Loucy (cell line): ENCODE data around the gene ABCA10.
"Not testable (repeated sequence)": the region's sequence is repeated elsewhere in the genome, so short reads cannot be mapped to it uniquely, and the experiment has no call there.

Experiments used
- H2AFZ ChIP-seq: fragments of 200-600 bp; sonication (generic); 2 replicates; pipeline ENCODE4 v1.6.0; 2016; ENCODE audit warnings: antibody characterized with exemption, mild to moderate bottlenecking, low read length, moderate library complexity
- H3F3A ChIP-seq: fragments of 200-600 bp; 2 replicates; pipeline ENCODE4 v1.6.0; 2016; ENCODE audit warnings: antibody characterized with exemption, low read depth, mild to moderate bottlenecking
- H3K27me3 ChIP-seq: fragments of 200-600 bp; sonication (generic); 2 replicates; pipeline ENCODE4 v1.6.1; 2014; ENCODE audit warnings: low read length, mild to moderate bottlenecking; ENCODE audit not compliant: insufficient read depth, poor library complexity, severe bottlenecking
- H3K36me3 ChIP-seq: fragments of 200-600 bp; sonication (generic); 2 replicates; pipeline ENCODE4 v1.6.1; 2016; ENCODE audit warnings: low read length; ENCODE audit not compliant: insufficient read depth
- H3K4me1 ChIP-seq: fragments of 200-600 bp; sonication (generic); 2 replicates; pipeline ENCODE4 v1.5.1; 2014; ENCODE audit warnings: low read length, mild to moderate bottlenecking; ENCODE audit not compliant: insufficient read depth, poor library complexity, severe bottlenecking
- H3K4me2 ChIP-seq: fragments of 200-600 bp; sonication (generic); 2 replicates; pipeline ENCODE4 v1.6.0; 2014; ENCODE audit warnings: antibody characterized with exemption, low read length, low read depth, mild to moderate bottlenecking; ENCODE audit not compliant: poor library complexity, severe bottlenecking
- H3K4me3 ChIP-seq: fragments of 200-600 bp; sonication (generic); 2 replicates; pipeline ENCODE4 v1.5.1; 2014; ENCODE audit warnings: low read length, mild to moderate bottlenecking, mixed read lengths; ENCODE audit not compliant: poor library complexity, severe bottlenecking
- H3K79me2 ChIP-seq: fragments of 200-600 bp; sonication (generic); 2 replicates; pipeline ENCODE4 v1.6.1; 2014; ENCODE audit warnings: low read length; ENCODE audit not compliant: insufficient read depth
- H3K9ac ChIP-seq: fragments of 200-600 bp; sonication (generic); 2 replicates; pipeline ENCODE4 v1.6.0; 2014; ENCODE audit warnings: mild to moderate bottlenecking, low read depth, low read length, moderate library complexity; ENCODE audit not compliant: poor library complexity, severe bottlenecking
- H3K9me2 ChIP-seq: fragments of 200-600 bp; sonication (generic); replicated peaks from 2 replicates; pipeline ENCODE4 v1.6.1; 2016; ENCODE audit warnings: low read depth, low read length, mixed read lengths
- H3K9me3 ChIP-seq: fragments of 200-600 bp; sonication (generic); 2 replicates; pipeline ENCODE4 v1.6.1; 2014; ENCODE audit warnings: mild to moderate bottlenecking, antibody characterized with exemption, low read length, low read depth; ENCODE audit not compliant: insufficient read depth
- H4K20me1 ChIP-seq: fragments of 200-600 bp; sonication (generic); 2 replicates; pipeline ENCODE4 v1.6.0; 2014; ENCODE audit warnings: antibody characterized with exemption, low read length, mild to moderate bottlenecking; ENCODE audit not compliant: insufficient read depth, poor library complexity, severe bottlenecking
- EZH2phosphoT487 ChIP-seq: fragments of 200-600 bp; IDR thresholded peaks from 2 replicates; pipeline ENCODE4 v1.6.1; 2018; ENCODE audit warnings: antibody characterized with exemption, mild to moderate bottlenecking, moderate library complexity, borderline replicate concordance
- TF ChIP-seq, protein P1 (sequence below): fragments of 200-600 bp; sonication (generic); conservative IDR thresholded peaks from 2 replicates; pipeline ENCODE4 v1.5.1; 2014; ENCODE audit warnings: mild to moderate bottlenecking, antibody characterized with exemption, low read length

Gene ABCA10

DNA sequence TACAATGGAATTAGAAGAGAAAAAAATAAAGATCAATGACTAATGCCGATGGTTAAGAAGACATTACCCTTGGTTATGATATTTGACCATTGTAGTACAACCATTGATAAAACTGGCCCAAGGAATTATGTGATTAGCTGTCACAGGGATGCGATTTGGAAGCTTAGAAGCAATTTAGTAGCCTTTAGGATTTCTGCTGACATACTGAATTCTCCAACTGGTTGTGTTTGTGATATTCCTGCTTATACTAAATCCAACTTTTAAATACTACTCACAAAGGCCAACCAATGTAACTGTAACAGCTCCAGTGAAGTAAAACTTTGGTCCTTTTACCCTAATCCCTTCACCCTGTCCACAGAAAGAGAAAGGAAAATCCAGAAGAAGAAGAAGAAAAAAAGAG, 55.5 kb downstream of the ABCA10 start:
- H3F3A ChIP-seq: no peaks in the 10 kb centered on the region
- H3K9me3 ChIP-seq: no peaks in the 10 kb centered on the region
- H3K79me2 ChIP-seq: no peaks in the 10 kb centered on the region
- no peaks in the 10 kb centered on the region for H3K4me1 ChIP-seq
- TF ChIP-seq, protein P1, sequence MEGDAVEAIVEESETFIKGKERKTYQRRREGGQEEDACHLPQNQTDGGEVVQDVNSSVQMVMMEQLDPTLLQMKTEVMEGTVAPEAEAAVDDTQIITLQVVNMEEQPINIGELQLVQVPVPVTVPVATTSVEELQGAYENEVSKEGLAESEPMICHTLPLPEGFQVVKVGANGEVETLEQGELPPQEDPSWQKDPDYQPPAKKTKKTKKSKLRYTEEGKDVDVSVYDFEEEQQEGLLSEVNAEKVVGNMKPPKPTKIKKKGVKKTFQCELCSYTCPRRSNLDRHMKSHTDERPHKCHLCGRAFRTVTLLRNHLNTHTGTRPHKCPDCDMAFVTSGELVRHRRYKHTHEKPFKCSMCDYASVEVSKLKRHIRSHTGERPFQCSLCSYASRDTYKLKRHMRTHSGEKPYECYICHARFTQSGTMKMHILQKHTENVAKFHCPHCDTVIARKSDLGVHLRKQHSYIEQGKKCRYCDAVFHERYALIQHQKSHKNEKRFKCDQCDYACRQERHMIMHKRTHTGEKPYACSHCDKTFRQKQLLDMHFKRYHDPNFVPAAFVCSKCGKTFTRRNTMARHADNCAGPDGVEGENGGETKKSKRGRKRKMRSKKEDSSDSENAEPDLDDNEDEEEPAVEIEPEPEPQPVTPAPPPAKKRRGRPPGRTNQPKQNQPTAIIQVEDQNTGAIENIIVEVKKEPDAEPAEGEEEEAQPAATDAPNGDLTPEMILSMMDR: no peak
- TF ChIP-seq EZH2phosphoT487: no peak
- H3K27me3 ChIP-seq: no peaks in the 10 kb centered on the region
- H3K4me3 ChIP-seq: no peak overlapping the region
- no peaks in the 10 kb centered on the region for H3K36me3 ChIP-seq
- no peak overlapping the region for H2AFZ ChIP-seq
- no peak overlapping the region for H3K4me2 ChIP-seq
- H3K9ac ChIP-seq: no peak overlapping the region
- H4K20me1 ChIP-seq: no peaks in the 10 kb centered on the region
- H3K9me2 ChIP-seq: no peaks in the 10 kb centered on the region

DNA sequence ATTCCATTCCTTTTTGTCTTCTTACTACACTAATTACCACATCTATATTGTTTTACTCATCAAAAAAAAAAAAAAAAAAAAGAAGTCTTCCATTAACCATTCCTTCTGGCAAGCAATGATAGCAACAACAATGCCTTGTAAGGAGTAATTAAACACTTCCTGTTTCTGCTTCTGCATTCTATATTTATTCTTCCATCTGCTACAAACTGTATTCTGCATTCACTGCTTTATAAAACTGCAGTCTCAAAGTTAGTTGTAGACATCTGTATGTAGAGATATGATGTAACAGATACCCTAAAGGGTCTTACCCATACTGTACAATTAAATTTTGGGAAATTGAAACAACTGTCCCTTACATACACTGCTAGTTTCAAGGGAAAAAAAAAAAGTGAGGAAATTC, 58.2 kb downstream of the ABCA10 start:
- Histone ChIP-seq H3K4me1 (no peaks in the 10 kb centered on the region), H3K27me3 (no peaks in the 10 kb centered on the region), H3F3A (no peaks in the 10 kb centered on the region), H3K9ac (no peak overlapping the region), H3K4me2 (no peak overlapping the region), H3K79me2 (no peaks in the 10 kb centered on the region), H3K36me3 (no peaks in the 10 kb centered on the region), H3K9me2 (no peaks in the 10 kb centered on the region), H3K4me3 (no peak overlapping the region), H3K9me3 (no peaks in the 10 kb centered on the region), H2AFZ (no peak overlapping the region), H4K20me1 (no peaks in the 10 kb centered on the region)
- no peak for TF ChIP-seq EZH2phosphoT487
- TF ChIP-seq, protein P1: no peak

DNA sequence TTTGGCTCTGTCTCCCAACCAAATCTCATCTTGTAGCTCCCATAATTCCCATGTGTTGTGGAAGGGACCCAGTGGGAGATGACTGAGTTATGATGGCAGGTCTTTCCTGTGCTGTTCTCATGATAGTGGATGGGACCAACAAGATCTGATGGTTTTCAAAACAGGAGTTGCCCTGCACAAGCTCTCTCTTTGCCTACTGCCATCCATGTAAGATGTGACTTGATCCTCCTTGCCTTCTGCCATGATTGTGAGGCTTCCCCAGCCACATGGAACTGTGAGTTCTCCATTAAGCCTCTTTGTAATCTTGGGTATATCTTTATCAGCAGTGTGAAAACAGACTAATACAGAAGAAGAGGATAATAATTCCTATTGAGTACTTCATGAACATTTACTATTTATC, 60.0 kb downstream of the ABCA10 start:
- H3K36me3 ChIP-seq, H3K9ac ChIP-seq, H3K9me2 ChIP-seq, H4K20me1 ChIP-seq, H3K79me2 ChIP-seq, H3K4me3 ChIP-seq, H3K9me3 ChIP-seq, H3K27me3 ChIP-seq, H3K4me1 ChIP-seq, H3F3A ChIP-seq, H2AFZ ChIP-seq, H3K4me2 ChIP-seq: not testable (repeated sequence)

DNA sequence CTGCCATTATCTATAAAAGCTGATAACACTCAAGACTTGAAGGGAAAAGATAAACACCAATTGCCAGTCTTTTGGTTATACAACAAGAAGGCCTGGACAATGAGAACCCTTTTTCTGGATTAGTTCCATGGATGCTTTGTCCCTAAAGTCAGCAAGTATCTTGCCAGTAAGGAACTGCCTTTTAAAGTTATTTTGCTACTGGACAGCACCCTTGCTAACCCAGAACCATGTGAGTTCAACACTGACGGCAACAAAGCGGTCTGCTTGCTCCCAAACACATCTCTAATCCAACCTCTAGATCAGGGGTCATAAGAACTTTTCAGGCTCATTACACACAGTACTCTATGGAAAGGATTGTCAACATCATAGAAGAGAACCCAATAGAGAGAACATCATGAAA, 61.7 kb downstream of the ABCA10 start:
- Histone ChIP-seq H3K4me1 (no peaks in the 10 kb centered on the region), H3K9me2 (no peaks in the 10 kb centered on the region), H3K9ac (no peak overlapping the region), H3K27me3 (no peaks in the 10 kb centered on the region), H3K4me3 (no peak overlapping the region), H3F3A (no peaks in the 10 kb centered on the region), H2AFZ (no peak overlapping the region), H3K9me3 (no peaks in the 10 kb centered on the region), H3K36me3 (no peaks in the 10 kb centered on the region), H3K4me2 (no peak overlapping the region), H3K79me2 (no peaks in the 10 kb centered on the region), H4K20me1 (no peaks in the 10 kb centered on the region)
- no peak for TF ChIP-seq EZH2phosphoT487
- TF ChIP-seq, protein P1: no peak
